Amygdala (tissue), 56 donors: ENCODE results near the gene NDUFS7.

Experiments
- DNase-seq, 56 donors: peaks; one replicate each; lab custom pipeline; 2025; lab: John Stamatoyannopoulos, UW

NDUFS7 gene

GRCh38 chr19:1397838-1398237 is 14.1 kb downstream of the NDUFS7 start:
- no peak for DNase-seq

GRCh38 chr19:1399079-1399478 is 15.4 kb downstream of the NDUFS7 start:
- DNase-seq: no peak

DNA sequence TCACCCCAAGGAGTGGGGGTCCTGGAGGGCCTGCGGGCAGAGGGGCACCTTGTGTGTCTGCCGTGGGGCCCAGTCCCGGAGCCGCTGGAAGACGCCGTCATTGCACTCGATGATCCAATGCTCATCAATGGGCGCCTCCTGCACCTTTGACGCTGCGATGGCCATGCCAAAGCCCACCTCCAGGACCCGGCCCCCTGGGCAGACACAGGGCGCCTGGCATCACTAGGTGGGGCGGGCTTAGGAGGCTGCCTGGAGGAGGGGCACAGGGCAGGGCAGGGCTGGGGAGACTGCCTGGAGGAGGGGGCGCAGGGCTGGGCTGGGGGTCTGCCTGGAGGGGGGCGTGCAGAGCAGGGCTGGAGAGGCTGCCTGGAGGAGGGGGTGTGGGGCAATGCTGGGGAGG is 16.0 kb downstream of the NDUFS7 start:
- DNase-seq: no peak

- DNase-seq: peak in 16 of 56 donors; percentile 15 to 52 (median 32)
These were observed 16.8 kb downstream of the NDUFS7 start for GRCh38 chr19:1400281-1401137.

DNA sequence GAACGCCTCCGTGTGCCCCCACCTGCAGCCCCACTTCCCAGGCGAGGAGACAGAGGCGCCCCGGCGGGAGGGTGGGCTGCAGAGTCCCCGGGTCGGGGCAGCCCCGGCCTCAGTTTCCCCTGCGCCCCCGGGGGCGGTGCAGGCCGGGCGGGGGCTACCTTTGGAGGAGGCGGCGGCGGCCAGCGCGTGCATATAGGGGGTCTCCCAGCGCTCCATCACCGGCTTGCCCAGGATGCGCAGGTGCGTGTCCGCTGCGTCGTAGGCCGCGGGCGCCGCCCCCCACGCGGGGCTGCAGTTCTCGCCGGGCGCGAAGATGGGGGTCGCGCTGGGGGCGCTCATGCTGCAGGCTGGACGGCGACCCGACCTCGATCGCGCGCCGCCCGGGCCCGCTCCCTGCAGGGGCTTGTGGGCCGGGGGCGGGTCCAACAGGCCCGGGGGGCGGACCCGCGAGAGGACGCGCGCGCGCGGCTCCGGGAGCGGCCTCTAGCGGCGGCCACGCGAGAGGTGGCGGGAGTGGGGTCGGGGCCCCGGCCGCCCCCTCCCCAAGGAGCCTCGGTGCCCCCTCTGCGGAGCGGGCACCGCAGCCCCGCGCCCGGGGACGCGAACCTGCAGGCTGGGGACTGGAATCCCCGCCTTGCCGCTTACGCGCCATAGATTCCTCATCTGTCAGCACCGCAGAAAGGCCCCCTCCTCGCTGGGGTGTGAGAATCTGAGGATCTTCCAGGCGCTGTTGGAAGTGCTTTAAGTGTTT is 17.6 kb downstream of the NDUFS7 start, which contains the start of gene GAMT:
Gene GAMT, minus strand, starts transcription at position 405 of the 751 bp plus-strand sequence. Its CDS starts 66 bp downstream, at position 339.
- DNase-seq: peak in 29 of 56 donors; percentile 4 to 79 (median 43)

- DNase-seq: no peak
These were observed 18.1 kb downstream of the NDUFS7 start for GRCh38 chr19:1401889-1402217.

DNA sequence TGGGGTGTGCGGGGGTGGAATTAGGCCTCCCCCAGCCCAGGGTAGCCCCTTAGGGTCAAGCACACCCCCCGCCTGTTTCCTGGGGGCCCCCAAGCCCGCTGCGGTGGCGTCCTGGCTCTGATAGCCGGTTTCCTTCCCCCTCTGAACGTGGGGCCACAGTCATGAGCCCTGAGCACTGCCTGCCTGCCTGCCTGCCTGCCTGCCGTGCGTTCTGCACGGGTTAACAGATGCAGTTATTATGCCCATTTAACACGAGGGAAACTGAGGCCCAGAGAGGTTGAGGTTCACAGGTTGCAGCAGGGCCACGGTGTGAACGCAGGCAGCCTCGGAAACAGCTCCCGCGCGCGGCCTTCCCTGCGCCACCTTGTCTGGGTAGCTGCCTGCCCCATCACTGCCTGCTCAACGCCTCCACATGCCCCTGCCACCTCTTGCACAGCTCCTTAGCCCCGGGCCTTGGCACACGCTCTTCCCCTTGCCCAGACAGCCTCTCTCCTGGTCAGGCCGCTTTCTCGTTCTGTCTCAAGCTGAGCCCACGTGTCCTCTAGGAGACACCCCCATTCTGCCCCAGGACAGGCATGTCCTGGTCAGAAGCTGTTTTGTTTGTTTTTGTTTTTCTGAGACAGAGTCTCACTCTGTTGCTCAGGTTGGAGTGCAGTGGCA is 18.8 kb downstream of the NDUFS7 start:
- DNase-seq: no peak

- peak; percentile 81 to 100 (median 95) for DNase-seq
These were observed 23.2 kb downstream of the NDUFS7 start for GRCh38 chr19:1406774-1407527.

DNA sequence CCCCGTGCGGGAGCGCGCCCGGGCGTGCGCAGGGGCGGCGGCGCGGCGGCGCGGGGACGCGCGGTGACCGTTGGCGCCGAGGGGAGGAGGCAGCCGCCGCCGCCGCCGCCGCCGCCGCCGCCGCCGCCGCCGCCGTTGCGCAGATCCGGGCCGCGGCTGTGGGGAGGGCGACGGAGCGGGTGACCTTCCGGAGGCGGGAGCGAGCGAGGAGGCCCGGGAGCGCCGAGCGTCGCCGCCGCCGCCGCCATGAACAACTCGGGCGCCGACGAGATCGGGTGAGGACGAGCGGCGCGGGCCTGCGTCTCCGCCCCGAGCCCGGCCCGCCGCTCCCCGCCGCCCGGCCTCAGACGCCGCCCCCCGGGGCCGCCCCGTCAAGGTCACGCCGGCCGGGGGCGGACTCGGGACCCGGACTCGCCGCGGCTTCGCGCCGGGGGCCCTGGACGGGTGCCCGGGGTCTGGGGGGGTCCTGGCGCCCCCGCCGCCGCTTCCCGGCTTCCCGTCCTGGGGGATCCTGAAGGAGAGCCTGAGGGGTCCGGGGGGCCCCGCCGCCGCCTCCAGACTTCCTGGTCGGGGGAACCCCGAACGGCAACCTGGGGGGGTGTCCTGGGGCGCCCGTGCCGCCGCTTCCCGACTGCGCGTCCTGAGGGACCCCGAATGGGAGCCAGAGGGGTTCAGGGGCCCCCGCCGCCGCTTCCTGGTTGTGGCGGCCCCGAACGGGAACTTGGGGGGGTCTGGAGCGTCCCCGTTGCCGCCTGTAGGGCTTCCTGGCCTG is 24.0 kb downstream of the NDUFS7 start, which contains the start of gene DAZAP1:
Gene DAZAP1, plus strand, starts transcription at position 59 of the 772 bp plus-strand sequence. Its CDS starts 188 bp downstream, at position 247.
- DNase-seq: no peak

DNA sequence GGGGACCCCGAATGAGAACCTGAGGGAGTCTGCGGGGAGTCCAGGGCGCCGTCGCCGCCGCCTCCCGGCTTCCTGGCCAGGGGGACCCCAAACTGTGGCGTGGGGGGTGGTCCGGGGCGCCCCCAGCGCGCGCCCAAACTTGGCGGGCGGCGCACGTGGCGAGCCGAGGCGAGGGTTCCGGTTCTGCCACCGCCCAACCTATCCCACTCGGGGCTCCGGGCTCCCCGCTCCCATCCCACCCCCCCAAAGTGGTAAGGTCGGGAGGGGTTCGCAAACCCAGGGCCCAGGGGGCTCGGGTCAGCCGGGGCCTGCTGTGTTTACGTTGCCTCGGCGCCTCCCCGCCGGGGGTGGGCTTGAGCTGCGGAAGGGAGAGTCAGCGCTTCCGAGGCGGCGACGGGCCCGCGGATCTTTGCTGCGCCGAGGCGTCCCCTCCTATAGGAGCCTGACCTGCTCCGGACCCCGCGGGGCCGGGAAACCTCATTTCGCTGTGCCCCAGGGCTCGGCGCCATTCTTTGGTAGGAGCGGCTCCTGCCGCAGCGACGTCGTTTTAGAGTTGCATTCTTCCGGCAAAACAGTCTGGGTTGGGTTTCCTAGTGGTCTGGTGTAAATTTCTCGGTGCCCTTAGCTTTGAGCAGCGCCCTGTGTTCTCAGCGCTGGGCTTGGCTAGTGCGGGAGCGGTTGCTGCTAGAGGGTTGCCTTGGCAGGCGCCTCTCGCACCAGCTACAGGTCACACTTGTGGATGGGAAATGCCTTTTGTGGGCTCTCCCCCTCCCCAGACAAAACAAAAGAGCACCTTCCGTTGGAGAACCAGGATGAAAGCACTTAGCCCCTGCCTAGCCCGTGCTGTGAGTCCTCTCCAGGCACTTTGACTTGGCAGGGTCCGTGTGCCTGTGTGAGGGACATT is 24.8 kb downstream of the NDUFS7 start:
- DNase-seq: peak in 8 of 56 donors; percentile 16 to 40 (median 33)

- DNase-seq: no peak
These were observed 25.7 kb downstream of the NDUFS7 start for GRCh38 chr19:1409204-1410005.

DNA sequence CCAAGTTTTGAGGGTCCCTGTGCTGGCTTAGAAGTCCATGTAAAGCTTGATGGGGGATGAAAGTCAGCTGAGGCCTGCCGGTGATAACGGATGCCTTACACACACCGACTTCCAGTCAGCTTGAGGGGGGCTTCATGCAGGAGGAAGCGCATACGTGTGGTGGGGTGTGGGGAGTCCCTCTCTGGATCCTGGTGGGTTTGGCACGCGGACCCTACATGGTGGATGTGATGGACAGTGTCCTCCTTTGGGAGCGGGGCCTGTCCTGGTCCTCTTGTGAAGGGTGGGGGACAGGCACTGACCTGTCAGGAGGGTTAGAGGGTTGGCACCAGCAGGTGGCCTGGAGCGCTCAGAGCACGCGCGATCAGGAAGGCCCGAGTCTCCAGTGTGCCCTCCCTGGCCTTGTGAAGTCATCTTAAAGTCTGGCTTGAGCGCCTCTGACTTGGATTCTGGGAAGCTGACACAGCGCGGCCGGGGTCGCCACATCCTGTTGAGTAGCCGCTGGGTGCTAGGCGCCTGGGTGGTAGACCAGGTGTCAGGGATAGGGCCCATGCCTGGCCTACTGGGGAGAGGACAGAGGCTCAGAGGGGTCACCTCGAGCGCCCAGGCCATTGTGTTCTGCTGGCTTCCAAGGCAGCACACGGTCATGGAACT is 26.6 kb downstream of the NDUFS7 start:
- DNase-seq: no peak

DNA sequence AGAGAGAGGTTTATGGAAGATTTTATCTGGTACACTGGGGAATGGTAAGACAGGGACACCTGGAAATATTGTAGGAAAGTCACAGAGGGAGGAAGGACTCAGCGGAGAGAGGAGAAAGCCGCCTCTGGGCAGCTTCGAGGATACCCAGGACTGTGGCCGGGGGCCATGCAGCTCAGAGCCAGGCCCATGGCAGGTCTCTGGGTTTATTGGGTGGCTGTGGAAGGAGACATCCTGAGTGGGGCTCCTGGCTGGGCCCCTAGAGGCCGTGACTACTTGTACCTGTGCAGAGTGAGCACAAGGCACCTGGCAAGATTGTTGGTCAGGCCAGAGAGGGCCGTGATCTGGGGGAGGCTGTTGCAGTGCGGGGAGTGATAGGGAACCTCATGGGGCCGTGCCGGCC is 27.1 kb downstream of the NDUFS7 start:
- no peak for DNase-seq

- peak in 55 of 56 donors; percentile 19 to 98 (median 86) for DNase-seq
These were observed 27.8 kb downstream of the NDUFS7 start for GRCh38 chr19:1411255-1412191.

DNA sequence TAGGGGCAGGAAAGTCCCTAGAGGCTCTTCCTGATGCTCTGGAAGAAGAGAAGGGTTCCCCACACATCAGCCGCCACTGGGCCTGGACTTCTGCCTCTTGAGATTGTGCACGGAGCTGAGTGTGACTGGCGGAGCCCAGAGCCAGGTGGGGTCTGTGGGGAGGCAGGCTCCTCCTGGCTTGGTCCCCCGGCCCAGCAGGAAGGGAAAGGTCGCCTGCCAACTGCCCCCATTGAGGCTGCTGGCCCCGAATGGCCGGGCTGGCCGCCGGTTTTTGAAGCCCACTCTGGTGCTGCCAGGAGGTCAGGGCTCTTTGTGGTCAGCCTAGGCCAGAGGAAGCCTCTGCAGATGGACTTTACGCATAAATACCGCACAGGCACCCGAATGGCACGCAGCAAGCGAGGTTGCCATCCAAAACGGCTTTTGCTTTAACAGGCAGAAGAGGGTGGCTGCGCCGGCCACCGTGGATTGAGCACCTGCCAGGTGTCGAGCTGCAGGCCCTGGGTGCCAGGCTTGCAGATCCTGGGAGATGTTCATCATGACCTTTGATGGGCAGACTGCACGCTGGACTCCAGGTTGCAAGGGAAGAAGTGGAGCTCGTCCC is 28.7 kb downstream of the NDUFS7 start:
- DNase-seq: no peak
